ENCODE measurements around the gene YES1.

The YES1 gene

GRCh38 chr18:755506-755905, 56.5 kb downstream of the YES1 start:
- no peak for TF ChIP-seq CTCF (conservative IDR thresholded peaks at IDR 0.05)
- H3K27ac ChIP-seq: no peak overlapping the region

- no peak overlapping the region for H3K27ac ChIP-seq
- TF ChIP-seq CTCF (conservative IDR thresholded peaks at IDR 0.05): no peak
Observed at GRCh38 chr18:754656-755055, 57.4 kb downstream of the YES1 start.

GRCh38 chr18:750456-750855, 61.6 kb downstream of the YES1 start:
- no peak for TF ChIP-seq CTCF (conservative IDR thresholded peaks at IDR 0.05)

GRCh38 chr18:744832-745597, 67.0 kb downstream of the YES1 start:
- H3K27ac ChIP-seq: peak overlapping the region; percentile 17
- no peak for TF ChIP-seq CTCF (conservative IDR thresholded peaks at IDR 0.05)

More at GRCh38 chr18:750456-750855, 61.6 kb downstream of the YES1 start:
- H3K27ac ChIP-seq: no peak overlapping the region

- TF ChIP-seq CTCF (conservative IDR thresholded peaks at IDR 0.05): peak; percentile 85
- no peak overlapping the region for H3K27ac ChIP-seq
Observed at GRCh38 chr18:741931-742512, 70.0 kb downstream of the YES1 start.

- H3K27ac ChIP-seq: peak overlapping the region; percentile 55
- TF ChIP-seq CTCF (conservative IDR thresholded peaks at IDR 0.05): no peak
Observed at GRCh38 chr18:732371-732770, 79.7 kb downstream of the YES1 start.

GRCh38 chr18:731185-731584, 80.9 kb downstream of the YES1 start:
- H3K27ac ChIP-seq: no peak overlapping the region
- no peak for TF ChIP-seq CTCF (conservative IDR thresholded peaks at IDR 0.05)

Data from VCaP (cell line).